CD4-positive, alpha-beta T cell treated with Interleukin-6 for 4 hours (primary cell): ENCODE measurements around the gene C2orf80.
"Not testable (repeated sequence)": the region's sequence is repeated elsewhere in the genome, so short reads cannot be mapped to it uniquely, and the experiment has no call there.

ENCODE experiments used
- DNase-seq: peaks from one replicate; pipeline ENCODE4 v3.0.0-alpha.2; 2020; ENCODE audit warnings: mixed read lengths

Gene C2orf80

DNA sequence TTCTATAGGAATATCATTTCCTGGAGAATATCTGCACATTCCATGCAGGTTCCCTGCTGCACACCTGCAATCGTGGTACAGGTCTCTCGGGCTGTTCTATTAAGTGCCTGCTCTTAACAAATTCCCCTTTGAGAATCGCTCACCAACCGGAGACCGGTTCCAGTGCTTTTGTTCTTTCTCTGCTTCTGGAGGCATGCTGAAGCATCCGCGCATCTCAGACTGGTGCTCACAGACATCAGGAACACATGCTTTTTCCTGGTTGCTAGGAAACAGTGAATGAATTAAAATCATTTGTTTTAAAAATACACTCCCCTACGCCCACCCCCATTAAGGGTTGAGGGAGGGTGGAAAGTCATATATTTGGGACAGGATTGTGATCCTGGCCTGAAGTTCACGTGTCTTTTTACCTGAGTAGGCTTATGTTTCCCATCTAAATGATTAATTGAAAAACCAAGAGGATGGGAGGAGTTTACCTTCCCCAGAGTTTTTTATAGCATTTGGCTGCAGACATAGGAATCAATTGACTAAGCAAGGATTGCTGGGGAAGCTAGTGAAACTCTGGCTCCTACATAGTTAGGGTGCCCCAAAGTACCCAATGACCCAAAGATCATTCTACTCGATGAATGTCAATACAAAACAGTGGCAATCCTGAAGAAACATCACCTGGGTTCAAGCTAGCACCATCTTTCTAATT is at the start of gene C2orf80:
Gene C2orf80, minus strand, starts transcription at position 221 of the 694 bp plus-strand sequence. CDS start 3,044 bp downstream, outside the sequence.
- DNase-seq: no peak

DNA sequence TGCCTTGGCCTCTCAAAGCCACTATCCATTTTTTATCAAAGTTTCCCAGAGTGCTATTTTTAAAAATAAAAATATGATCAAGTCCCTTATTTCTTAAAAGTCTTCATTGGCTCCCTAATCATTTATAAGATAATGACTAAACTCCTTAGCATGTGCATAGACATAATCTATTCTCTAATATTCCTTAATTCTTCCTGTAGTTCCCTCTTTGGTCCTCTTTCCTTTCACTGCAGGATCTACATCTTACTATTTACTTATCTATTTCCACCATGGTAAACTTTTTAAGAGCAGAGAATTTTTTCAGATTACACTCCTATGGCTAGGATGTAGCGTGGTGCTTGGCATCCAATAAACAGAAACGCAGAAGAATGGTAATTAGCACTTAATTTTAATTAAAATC is 46.0 kb upstream of the C2orf80 start:
- DNase-seq: no peak

DNA sequence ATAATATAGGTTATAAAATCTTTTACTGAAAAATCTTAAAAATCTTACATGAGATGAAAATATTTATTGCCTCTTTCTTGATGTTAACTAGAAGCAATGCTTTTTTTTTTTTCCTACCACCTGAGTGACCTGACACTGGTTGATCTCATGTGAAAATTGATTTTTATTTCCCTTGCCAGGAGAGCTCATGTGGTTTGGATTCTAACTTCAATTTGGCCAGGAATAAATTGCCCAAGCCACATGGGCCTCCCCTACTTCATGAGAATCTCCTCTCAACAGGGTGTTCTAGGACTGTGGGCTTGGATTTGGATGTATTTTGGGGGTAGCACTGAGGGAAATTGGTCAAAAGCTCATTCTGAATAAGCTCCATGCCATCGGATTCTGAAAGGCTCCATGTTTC is 45.0 kb upstream of the C2orf80 start:
- no peak for DNase-seq

DNA sequence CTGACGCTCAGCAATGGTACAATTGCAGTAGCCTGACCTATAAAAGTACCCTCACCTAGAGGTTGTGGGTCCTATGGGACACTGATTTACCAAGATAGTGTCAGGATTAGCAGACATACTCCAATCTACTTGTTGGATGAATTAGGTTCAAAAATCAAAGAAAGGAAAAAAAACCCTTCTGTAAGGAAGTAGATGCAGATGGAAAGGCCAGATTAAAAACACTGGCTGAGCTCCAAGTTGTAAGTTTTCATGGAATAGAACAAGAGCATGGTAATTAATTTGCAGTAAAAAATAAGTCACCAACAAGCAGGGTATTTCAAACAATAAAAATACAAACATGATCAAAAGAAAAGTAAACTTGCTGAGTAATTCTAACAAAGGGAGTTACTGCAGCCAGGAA is 38.6 kb upstream of the C2orf80 start:
- no peak for DNase-seq

DNA sequence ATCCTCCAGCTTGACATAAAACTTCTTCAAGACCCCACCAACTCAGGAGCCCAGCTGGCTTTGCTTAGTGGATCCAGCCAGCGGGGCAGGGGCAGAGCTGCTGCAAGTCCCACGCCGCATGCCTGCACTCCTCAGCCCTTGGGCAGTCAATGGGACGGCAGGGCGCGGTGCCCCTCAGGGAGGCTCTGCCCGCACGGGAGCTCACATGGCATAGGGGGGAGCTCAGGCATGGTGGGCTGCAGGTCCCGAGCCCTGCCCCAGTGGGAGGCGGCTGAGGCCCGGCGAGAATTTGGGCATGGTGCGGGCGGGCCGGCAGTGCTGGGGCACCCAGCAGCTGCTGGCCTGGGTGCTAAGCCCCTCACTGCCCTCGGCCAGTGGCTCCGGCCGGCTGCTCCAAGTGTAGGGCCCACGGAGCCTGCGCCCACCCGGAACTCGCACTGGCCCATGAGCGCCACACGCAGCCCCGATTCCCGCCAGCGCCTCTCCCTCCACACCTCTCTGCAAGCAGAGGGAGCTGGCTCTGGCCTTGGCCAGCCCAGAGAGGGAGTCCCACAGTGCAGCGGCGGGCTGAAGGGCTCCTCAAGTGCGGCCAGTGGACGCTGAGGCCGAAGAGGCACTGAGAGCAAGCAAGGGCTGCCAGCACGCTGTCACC is 37.9 kb upstream of the C2orf80 start:
- no peak for DNase-seq

DNA sequence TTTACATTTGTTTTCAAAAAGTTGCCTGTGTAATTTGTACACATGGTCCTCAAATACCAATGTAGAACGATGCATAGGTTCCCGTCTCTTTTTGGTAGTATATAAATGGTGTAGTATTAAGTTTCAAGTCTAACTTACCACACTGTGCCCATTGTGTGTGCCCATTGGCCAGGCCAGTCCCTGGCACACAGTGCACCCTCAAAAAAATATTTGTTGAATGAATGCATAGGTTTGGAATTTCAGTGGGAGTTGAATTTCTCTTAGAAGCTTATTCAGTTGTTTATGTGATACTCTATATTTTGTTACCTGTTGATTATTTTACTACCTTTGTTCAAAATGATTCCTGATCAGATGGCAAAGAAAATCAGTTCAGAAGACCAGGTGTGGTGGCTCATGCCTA is 35.0 kb upstream of the C2orf80 start:
- DNase-seq: no peak

DNA sequence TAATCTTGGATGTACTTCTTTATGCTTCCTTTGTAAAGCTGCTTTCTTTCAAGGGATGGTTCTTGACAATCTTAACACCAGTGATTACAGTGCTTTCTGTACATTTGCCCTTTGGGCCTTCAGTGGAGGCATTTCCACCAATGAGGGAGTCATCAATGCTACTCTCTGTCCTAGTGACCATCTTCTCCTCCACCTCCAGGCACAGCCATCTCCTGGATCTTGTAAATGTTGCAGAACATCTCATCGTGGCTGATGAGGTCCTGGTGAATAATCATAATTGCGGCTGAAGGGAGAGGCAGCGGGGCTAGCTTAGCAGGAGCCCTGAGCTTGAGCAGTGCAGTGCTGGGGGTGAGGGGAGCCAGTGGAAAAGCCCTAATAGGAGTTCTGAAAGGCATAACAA is 32.5 kb upstream of the C2orf80 start:
- DNase-seq: no peak

DNA sequence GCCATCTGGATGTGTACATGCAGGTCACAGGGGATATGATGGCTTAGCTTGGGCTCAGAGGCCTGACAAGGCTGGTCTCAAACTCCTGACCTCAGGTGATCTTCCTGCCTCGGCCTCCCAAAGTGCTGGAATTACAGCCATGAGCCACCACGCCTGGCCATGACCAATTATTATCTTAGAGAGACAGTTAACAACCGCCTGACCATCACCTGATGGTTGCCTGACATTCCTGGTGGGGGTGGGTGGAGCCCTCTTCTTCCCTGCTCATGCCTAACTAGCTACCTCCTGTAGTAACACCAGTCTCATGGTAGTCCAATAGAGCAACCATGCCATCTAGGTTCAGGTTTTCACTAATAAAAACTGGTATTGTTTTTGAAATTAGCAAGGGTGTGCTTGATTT is 32.0 kb upstream of the C2orf80 start:
- not testable (repeated sequence) for DNase-seq

DNA sequence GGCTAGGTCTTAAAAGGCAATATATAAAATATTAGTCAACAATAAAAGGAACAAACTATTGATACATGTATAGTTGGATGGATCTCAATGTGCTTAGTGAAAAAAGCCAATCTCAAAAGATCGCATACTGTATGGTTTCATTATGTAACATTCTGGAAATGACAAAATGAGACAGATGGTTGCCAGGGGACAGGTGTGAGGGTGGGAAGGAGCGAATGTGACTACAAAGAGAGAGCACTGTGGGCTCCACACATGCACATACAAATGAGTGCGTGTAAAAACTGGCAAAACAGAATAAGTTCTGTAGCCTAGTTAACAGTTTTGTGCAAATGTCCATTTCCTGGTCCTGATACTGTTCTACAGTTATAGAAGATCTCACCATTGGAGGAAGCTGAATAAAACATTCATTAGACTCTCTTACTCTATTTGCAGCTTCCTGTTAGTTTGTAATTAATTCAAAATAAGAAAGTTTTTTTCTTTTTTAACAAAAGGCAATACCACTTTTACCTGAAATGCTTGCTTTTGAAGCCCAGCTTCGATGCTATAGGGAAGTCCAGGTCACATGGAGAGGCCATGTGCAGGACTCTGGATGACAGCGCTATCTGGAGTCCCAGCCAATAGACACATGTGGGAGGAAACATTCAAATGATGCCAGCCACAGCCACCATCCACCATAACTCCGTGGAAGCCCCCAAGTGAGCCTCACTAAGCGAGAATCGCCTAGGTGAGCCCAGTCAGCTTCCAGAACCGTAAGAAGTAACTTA is 21.0 kb upstream of the C2orf80 start:
- no peak for DNase-seq

DNA sequence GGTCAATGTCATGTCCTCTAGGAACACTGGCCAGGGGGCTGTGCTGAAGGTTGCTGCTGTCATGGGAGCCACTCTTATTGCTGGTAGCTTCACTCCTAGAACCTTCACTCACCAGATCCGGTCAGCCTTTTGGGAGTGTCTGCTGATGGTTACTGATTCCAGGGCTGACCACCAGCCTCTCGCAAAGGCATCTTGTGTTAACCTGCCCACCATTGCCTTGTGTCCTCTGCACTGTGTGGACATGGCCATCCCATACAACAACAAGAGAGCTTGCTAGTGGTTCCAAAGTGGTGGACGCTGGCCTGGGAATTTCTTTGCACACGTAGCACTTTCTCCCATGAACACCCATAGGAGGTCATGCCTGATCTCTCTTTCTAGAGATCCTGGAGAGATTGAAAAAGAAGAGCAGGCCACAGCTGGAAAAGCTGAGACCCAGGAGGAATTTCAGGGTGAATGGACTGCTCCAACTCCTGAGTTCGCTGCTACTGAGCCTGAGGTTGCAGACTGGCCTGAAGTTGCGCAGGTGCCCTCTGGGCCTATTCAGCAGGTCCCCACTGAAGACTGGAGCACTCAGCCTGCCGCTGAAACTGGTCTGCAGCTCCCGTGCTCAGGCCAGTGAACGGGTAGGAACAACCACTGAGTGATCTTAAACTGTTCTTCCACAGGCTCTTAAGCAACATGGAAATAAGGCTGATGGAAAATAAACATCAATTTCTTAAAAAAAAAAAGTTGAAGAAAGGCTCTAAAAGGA is 18.7 kb upstream of the C2orf80 start:
- DNase-seq: no peak

DNA sequence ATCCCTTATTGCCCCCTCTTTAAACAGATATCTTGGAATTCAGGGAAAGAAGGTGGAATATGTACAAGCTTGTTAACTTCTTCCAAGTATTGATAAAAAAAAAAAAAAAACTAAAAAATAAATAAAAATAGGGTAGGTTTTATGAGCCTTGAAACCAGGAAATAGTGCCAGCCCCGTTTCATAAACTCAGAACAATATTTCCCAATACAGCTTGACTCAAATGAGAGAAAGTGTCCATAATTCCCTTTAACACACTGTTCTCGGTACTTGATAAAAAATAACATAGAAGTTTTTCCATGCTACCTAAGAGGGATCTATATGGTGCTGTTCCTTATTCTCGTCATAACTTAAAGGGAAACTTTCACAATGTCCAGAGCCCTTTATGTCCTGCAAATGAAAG is 17.9 kb upstream of the C2orf80 start:
- DNase-seq: no peak

DNA sequence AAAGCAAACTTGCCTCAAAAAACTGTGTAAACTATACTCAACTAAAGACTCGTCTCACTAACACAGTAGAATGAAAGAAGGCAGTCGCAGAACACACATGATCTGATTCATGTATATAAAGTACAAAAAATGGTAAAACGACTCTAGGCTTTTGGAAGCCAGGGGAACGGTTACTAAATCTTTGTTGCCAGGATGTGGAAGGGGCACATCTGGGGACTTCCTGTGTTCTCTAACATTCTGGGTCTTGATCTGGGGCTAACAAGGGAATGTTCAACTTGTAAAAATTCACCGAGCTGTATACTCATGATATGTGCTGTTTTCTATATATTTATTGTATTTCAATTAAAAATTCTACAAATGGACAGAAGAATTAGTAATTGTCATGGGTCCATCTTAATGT is 14.3 kb upstream of the C2orf80 start:
- DNase-seq: no peak

DNA sequence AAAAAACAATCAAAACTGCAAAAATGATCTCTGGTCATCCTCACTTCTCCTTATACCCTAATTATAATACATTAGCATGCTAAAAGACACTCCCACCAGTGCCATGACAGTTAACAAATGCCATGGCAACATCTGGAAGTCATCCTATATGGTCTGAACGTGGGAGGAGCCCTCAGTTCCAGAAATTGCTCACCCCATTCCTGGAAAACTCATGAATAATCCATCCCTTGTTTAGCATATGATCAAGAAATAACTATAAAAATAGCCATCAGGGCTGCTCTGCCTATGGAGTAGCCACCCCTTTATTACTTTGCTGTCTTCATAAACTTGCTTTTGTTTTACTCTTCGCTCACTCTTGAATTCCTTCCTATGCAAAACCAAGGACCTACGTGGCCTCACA is 5.7 kb upstream of the C2orf80 start:
- DNase-seq: no peak

DNA sequence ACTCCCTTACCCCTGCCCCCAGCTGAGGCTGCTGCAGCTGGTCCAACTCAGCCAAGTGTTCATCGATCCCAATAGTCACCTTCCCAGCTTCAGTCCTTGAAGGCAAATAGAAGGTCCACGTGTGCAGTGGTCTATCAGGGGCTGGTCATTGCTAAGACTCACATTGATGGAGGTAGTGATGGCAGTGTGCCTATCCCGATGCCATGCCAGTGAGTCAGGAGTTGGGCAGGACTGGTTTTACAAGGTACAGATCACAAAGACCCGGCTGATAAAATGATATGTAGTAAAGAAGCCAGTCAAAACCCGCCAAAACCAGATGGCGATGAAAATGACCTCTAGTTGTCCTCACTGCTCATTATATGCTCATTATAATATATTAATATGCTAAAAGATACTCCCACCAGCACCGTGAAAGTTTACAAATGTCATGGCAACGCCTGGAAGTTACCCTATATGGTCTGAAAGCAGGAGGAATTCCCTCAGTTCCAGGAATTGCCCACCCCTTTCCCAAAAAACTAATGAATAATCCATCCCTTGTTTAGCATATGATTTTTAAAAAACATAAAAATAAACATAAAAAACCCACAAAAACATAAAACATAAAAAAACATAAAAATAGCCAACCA is 2.9 kb upstream of the C2orf80 start:
- DNase-seq: no peak

DNA sequence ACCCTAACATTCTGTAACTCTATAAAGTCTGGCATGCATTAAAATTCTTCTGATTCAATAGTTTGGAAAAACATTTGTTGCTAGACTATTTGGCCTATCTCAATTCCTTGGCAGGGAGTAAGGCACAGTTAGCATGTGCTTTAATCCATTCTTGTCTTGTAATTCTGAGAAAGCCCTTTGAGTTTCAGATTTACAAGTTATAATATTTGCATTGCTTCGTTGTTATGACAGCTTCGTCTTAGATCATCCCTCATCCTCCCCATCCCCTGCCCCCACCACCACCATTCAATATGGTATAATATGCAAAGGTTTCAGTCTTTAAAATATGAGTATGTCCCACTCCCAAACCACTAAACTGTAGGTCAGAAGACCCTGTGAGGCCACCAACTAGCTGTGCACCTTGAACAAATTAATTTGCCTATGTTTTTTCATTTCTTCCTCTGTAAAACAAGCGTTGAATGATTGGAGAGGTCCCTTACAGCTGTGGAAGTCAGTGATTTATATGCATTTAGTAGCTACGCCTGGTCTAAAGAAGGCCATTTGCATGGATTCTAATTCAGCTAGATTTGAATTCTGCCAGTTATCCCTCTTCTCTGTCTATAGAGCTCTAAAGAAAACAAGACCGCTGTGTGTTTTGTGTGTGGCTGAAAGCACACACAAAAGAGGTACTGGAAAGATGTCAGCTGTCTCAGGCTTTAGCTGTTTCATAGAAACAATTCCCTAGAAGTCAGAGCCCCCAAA is 591 bp downstream of the C2orf80 start:
- no peak for DNase-seq

DNA sequence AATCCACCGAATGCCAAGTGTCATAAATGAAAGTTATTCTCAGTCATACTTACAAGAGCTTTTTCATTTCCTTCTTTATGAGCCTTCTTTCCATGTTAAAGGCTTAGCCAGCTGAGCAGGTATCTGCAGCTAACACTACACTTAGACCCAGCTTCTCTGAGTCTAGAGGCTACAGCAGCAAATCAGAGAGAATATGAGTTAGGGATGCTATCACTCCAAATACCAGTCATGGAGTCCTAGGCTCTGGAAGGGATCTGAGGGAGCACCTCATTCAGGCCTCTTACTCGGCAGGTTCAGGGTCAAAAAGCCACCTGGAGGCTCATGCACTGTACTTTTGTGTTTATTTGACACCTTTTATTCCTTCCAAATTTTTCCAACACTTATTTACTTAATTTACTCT is 2.9 kb downstream of the C2orf80 start:
- DNase-seq: no peak

DNA sequence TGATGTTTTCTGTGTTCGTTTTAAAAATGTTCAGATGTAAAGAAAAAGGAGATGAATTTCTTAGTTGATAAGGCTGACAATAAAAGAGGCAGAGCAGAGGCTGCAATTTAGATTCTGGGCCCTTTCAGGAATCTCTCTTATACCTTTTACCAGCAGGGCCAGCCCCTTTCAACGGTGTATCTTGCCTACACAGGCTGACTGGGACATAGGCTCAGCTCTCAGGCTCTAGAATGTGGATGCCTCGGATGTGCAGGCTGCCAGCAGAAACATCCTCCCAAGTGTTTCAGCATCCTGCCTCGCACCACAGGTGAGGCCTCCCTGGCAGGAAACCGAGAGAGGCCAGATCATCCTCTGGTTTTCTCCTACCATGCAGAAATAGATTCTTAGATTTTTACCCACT is 3.4 kb downstream of the C2orf80 start:
- DNase-seq: no peak

DNA sequence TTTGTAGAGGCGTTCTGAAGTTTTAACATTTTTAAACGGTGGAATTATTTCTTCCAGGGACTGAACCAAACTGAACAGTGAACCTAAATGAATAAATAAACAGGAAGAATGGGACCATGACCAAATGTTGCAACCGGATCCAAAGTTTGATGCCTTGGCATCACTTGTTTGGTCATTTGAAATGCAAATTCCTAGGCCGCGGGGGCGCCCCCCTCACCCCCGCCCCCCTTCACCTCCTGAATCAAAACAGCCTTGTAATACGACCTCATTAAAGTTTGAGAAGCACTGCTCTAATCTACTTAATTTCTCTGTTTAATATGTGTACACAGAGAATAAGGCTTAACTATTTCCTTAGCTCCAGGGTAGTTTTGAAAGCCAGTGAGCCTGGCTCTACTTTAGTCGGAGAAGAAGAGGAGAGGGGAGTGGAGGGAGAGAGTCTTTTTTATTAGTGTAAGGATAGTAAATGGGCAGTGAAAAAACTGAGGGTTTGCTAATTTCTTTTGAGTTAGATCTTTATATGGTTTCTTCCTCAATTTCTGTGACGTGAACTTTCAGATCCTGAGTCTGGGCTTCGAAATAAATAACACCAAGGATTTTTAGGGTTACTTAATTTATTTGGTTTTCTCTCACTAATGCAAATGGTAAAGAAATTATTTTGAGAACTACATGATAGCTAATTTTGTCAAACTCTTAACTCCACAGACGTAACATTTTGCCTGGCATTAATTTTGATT is 5.7 kb downstream of the C2orf80 start:
- no peak for DNase-seq

DNA sequence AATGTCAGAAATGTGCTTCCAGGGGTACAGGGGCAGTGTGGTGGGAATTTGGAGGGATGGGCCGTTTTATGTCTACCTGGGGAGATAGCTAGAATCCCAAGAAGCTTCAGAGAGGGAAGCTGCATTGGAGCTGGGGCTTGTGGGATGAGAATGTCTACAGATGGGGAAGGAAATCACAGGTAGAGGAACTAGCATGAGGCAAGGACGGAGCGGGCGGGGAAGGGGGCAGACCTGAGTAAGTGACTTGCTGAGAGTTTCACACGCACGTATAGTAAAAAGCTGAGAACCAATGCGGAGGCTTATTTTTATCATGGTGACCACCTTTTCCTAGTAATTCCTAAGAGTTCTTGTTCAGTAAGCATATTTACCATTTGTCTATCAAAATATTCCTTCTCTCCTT is 6.3 kb downstream of the C2orf80 start:
- no peak for DNase-seq

DNA sequence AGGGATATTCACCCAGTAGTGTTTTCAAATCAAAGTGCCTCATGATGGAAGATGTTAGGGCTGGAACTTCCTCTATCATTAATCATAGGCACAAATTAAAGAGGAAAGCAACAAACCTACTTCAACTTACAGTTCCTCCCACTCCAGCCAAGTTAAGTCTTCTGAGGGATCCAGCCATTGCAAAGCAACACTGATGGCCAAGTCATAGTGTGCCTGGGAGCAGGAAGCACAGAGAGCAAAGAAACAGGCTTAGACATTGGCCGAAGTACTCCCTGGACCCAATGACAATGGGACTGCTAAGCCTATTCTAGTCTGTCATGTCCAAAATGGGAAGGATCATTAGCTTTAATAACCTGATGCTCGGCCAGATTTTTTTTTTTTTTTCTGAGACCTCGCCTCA is 7.0 kb downstream of the C2orf80 start:
- DNase-seq: no peak

DNA sequence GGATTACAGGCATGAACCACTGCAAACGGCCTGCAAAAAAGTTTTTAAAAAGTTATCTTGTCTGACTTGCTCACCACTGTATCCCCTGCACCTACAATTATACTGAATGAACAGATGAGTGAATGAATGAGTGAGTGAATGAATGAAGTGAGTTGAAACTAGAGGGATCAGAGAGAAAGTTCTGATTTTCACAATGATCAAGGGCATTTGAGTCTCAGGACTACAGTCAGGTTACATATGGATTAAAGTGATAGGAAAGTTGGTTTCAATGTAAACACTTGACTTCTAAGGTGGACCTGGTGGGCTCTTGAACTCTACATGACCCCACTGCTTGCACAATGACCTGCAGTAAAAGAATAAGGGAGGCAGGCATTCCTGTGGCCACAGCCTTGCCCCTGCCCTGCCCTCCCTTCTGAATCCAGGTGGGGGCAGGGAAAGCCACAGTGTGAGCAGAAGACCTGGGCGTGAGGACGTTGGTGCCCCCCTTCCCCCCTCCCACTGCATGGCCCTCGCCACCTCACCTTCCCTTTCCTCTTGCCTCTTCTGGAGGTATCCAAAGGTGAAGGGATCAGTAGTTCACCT is 10.7 kb downstream of the C2orf80 start:
- DNase-seq: no peak
